ENCODE data around the gene PPP1R10. TPM values are rescaled to one million over a fixed set of nuclear protein-coding genes. Genes with fewer than 3 reads are reported as not detected.

The PPP1R10 gene
- total and polyA plus RNA-seq, 2 of the 13 experiments (the other 11 are each of a cell fraction or from before 2014, with no cell fraction given), result 26.3 to 38.4 TPM

GRCh38 chr6:30617565-30618269, 674 bp upstream of the PPP1R10 start, which contains the start of gene MRPS18B (continued):
- TF ChIP-seq ZSCAN29 (CRISPR knock-in tag; conservative IDR thresholded peaks at IDR 0.05) (no peak), ZIK1 (CRISPR knock-in tag; IDR thresholded peaks at IDR 0.05; ENCODE audit: borderline replicate concordance, low read depth) (no peak), ZBTB20 (CRISPR knock-in tag; IDR thresholded peaks at IDR 0.05; ENCODE audit: borderline replicate concordance, low read depth) (peak; percentile 67; the same call in 1 of the 2 replicates), MAZ (IDR thresholded peaks at IDR 0.05; ENCODE audit: borderline replicate concordance, low read depth, low read length) (peak; percentile 75; the same call in 1 of the 2 replicates), MAZ (CRISPR knock-in tag; IDR thresholded peaks at IDR 0.05; ENCODE audit: low read depth) (no peak), ZNF124 (CRISPR knock-in tag; IDR thresholded peaks at IDR 0.05) (no peak), ERF (CRISPR knock-in tag; IDR thresholded peaks at IDR 0.05) (peak; percentile 63), SMAD1 (CRISPR knock-in tag; IDR thresholded peaks at IDR 0.05; ENCODE audit: borderline replicate concordance, low read depth) (peak; percentile 80), ZNF784 (CRISPR knock-in tag; IDR thresholded peaks at IDR 0.05; ENCODE audit: borderline replicate concordance) (0 out of 2 replicates have a peak, but pooled peaks have one; percentile 15), ZNF710 (CRISPR knock-in tag; IDR thresholded peaks at IDR 0.05; ENCODE audit: borderline replicate concordance) (0 out of 2 replicates have a peak, but pooled peaks have one; percentile 54), ZNF234 (CRISPR knock-in tag; conservative IDR thresholded peaks at IDR 0.05) (no peak), ATF3 (CRISPR knock-in tag; IDR thresholded peaks at IDR 0.05) (no peak), ZNF670 (CRISPR knock-in tag; IDR thresholded peaks at IDR 0.05; ENCODE audit: borderline replicate concordance) (no peak), REXO4 (CRISPR knock-in tag; IDR thresholded peaks at IDR 0.05; ENCODE audit: borderline replicate concordance) (no peak), SATB2 (CRISPR knock-in tag; IDR thresholded peaks at IDR 0.05) (no peak), ZNF251 (CRISPR knock-in tag; IDR thresholded peaks at IDR 0.05) (no peak), TEAD2 (CRISPR knock-in tag; IDR thresholded peaks at IDR 0.05) (no peak; the same call in 1 of the 2 replicates), SP2 (CRISPR knock-in tag; IDR thresholded peaks at IDR 0.05) (no peak), SCMH1 (CRISPR knock-in tag; IDR thresholded peaks at IDR 0.05; ENCODE audit: borderline replicate concordance) (no peak), ZNF136 (CRISPR knock-in tag; IDR thresholded peaks at IDR 0.05; ENCODE audit: low read depth) (peak; percentile 69; the same call in 1 of the 2 replicates), ZNF543 (CRISPR knock-in tag; IDR thresholded peaks at IDR 0.05) (no peak), THRA (CRISPR knock-in tag; IDR thresholded peaks at IDR 0.05; ENCODE audit: borderline replicate concordance) (no peak)
- TF ChIP-seq, protein P1, sequence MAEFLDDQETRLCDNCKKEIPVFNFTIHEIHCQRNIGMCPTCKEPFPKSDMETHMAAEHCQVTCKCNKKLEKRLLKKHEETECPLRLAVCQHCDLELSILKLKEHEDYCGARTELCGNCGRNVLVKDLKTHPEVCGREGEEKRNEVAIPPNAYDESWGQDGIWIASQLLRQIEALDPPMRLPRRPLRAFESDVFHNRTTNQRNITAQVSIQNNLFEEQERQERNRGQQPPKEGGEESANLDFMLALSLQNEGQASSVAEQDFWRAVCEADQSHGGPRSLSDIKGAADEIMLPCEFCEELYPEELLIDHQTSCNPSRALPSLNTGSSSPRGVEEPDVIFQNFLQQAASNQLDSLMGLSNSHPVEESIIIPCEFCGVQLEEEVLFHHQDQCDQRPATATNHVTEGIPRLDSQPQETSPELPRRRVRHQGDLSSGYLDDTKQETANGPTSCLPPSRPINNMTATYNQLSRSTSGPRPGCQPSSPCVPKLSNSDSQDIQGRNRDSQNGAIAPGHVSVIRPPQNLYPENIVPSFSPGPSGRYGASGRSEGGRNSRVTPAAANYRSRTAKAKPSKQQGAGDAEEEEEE (CRISPR knock-in tag; IDR thresholded peaks at IDR 0.05; ENCODE audit: borderline replicate concordance), result peak; percentile 94; the same call in 1 of the 2 replicates
